OCI-LY1 (cell line): ENCODE data around the gene BMP4.

Source experiments
- CTCF ChIP-seq: fragments of 200-600 bp; sonication (generic), shearing (Covaris generic); IDR thresholded peaks from 2 replicates; pipeline ENCODE4 v1.5.1; 2017; ENCODE audit warnings: mild to moderate bottlenecking, antibody characterized with exemption, low read length, moderate library complexity, mixed read lengths
- EZH2 ChIP-seq: fragments of 200-600 bp; sonication (generic), shearing (Covaris generic); IDR thresholded peaks from 2 replicates; pipeline ENCODE4 v1.8.0; 2017; ENCODE audit warnings: borderline replicate concordance, mixed run types, mild to moderate bottlenecking, antibody characterized with exemption, low read length, moderate library complexity, mixed read lengths

GRCh38 chr14:53971521-53971920, 14.9 kb upstream of the BMP4 start:
- TF ChIP-seq EZH2 (no peak), CTCF (no peak)
